Left lung (tissue), 10 donors: ENCODE measurements around the gene MRM1. TPM values are rescaled to one million over a fixed set of nuclear protein-coding genes. Genes with fewer than 3 reads are reported as not detected.
A peak's percentile ranks its signal among the peaks of the same experiment; 100 is the strongest.

Source experiments
- ATAC-seq: fragments of 200-7000 bp; cut with Tn5 transposase; one replicate; pipeline ENCODE4 v1.9.1; 2020; ENCODE audit warnings: moderate library complexity
- DNase-seq, 4 donors: peaks; one replicate each; pipeline ENCODE4 v3.0.0-alpha.2; 2013 to 2020
- H3K27ac ChIP-seq, 2 donors: fragments of 200-600 bp; sonication (generic) in 1 of 2; one replicate each; pipeline versions ENCODE4 v1.5.0 to v1.8.0; 2020 to 2021
- H3K27me3 ChIP-seq, 2 donors: fragments of 200-600 bp; sonication (generic) in 1 of 2; one replicate each; pipeline versions ENCODE4 v1.5.0 to v1.8.0; 2020 to 2021
- H3K36me3 ChIP-seq, 2 donors: fragments of 200-600 bp; sonication (generic) in 1 of 2; one replicate each; pipeline versions ENCODE4 v1.5.0 to v1.8.0; 2020 to 2021
- H3K4me1 ChIP-seq, 2 donors: fragments of 200-600 bp; one replicate each; pipeline ENCODE4 v1.8.0; 2021
- H3K4me3 ChIP-seq, 2 donors: fragments of 200-600 bp; sonication (generic) in 1 of 2; one replicate each; pipeline versions ENCODE4 v1.5.0 to v1.8.0; 2020 to 2021; ENCODE audit warnings: mild to moderate bottlenecking in 1 of 2
- H3K9me3 ChIP-seq, 2 donors: fragments of 200-600 bp; sonication (generic) in 1 of 2; one replicate each; pipeline versions ENCODE4 v1.5.0 to v1.8.0; 2020 to 2021
- CTCF ChIP-seq, 2 donors: fragments of 200-600 bp; sonication (generic) in 1 of 2; IDR thresholded peaks; one replicate each; pipeline versions ENCODE4 v1.5.0 to v1.8.0; 2021; ENCODE audit warnings: antibody characterized with exemption in 2 of 2
- intact Hi-C, 2 donors: fragments of 100-400 bp; cut with DNase I; formaldehyde crosslinking; loops; one replicate each; pipeline versions ENCODE4 v1.11.2 to v1.14.2; 2022
- polyA plus RNA-seq, 6 donors: library from polyadenylated mRNA; unstranded; fragments of 120-200 nt; gene quantifications; one replicate each; pipeline ENCODE4 v1.2.1, GENCODE V29; 2013; ENCODE audit not compliant: insufficient read length in 6 of 6
- total RNA-seq, 2 donors: library from RNA; stranded (reverse); fragmentation: NEBNext Ultra II Directional; extraction: Animal tissue kit (Norgen Biotek cat#: 25700); gene quantifications; one replicate each; pipeline ENCODE4 v1.2.1, GENCODE V29; 2021
- donor health status: DM: no; HTN: yes; CAD: no.
- donor health status: DM: no; HTN: no; CAD: no.

MRM1 gene
- total and polyA plus RNA-seq, 8 donors, result 3.1 to 6.4 (median 4.8) TPM

DNA sequence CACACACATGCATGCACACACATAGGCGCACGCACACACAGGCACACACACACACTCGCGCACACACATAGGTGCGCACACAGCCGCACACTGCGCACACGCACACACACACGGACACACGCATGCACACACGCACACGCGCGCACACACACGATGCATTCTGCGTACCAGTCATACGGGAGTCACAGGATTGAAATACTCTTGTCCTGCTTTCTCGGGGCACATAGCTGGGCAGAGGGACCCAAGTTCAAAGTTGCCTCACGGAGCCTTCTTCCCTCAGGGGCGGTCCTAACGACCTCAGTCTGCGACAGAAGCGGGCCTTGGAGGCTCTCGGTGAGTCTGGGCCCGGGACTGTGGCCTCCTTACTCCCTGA lies 56.0 kb downstream of the MRM1 start:
- Histone ChIP-seq H3K27ac (no peak overlapping the region), H3K4me3 (peak overlapping the region; percentile 26 to 37), H3K36me3 (no peaks in the 10 kb centered on the region), H3K4me1 (peaks cover 0 to 7% of the 10 kb centered on the region in 2 donors), H3K9me3 (no peaks in the 10 kb centered on the region), H3K27me3 (peaks cover 7 to 93% of the 10 kb centered on the region in 2 donors)
- intact Hi-C loops, result no loop called here
- peak in 1 of 4 donors; percentile 6 for DNase-seq
- ATAC-seq, result peak; percentile 23
- TF ChIP-seq CTCF (IDR thresholded peaks at IDR 0.05), result no peak

- intact Hi-C loops, result no loop called here
- Histone ChIP-seq H3K4me3 (peak overlapping the region; percentile 26 to 37), H3K4me1 (peaks cover 0 to 7% of the 10 kb centered on the region in 2 donors), H3K36me3 (no peaks in the 10 kb centered on the region), H3K27me3 (peaks cover 7 to 93% of the 10 kb centered on the region in 2 donors), H3K27ac (no peak overlapping the region), H3K9me3 (no peaks in the 10 kb centered on the region)
- ATAC-seq (peak; percentile 54), DNase-seq (peak in 1 of 4 donors; percentile 4)
- TF ChIP-seq CTCF (IDR thresholded peaks at IDR 0.05), result no peak
Observed at GRCh38 chr17:36657763-36658490, 56.5 kb downstream of the MRM1 start.

Other genes starting within 250 kb of the MRM1 start
- gene TBC1D3H, start 213.1 kb upstream of the MRM1 start, total RNA-seq, result not detected
- 10 to 100 TPM in 1 of 6 donors, not detected in 5; 14.3 TPM for gene TBC1D3H, start 213.1 kb upstream of the MRM1 start, polyA plus RNA-seq
- 10 to 100 TPM; 24.7 to 25.7 TPM for gene ZNHIT3, start 114.9 kb upstream of the MRM1 start, total RNA-seq
- gene ZNHIT3, start 114.9 kb upstream of the MRM1 start, polyA plus RNA-seq, result 10 to 100 TPM; 52.5 to 65.1 (median 58.8) TPM
- 10 to 100 TPM; 51.0 to 80.8 TPM for gene MYO19, start 66.7 kb upstream of the MRM1 start, total RNA-seq
- 10 to 100 TPM; 45.7 to 56.1 (median 50.2) TPM for gene MYO19, start 66.7 kb upstream of the MRM1 start, polyA plus RNA-seq
- 10 to 100 TPM in 1 of 2 donors, 1 to 10 TPM in 1; 6.8 to 20.1 TPM for gene PIGW, start 66.6 kb upstream of the MRM1 start, total RNA-seq
- gene PIGW, start 66.6 kb upstream of the MRM1 start, polyA plus RNA-seq, result 10 to 100 TPM in 1 of 6 donors, 1 to 10 TPM in 5; 5.9 to 11.0 (median 8.9) TPM
- gene GGNBP2, start 56.7 kb upstream of the MRM1 start, total RNA-seq, result 10 to 100 TPM; 64.7 to 75.3 TPM
- gene GGNBP2, start 56.7 kb upstream of the MRM1 start, polyA plus RNA-seq, result 100 to 1,000 TPM in 2 of 6 donors, 10 to 100 TPM in 4; 87.5 to 106 (median 97.7) TPM
- 10 to 100 TPM in 1 of 2 donors, 1 to 10 TPM in 1; 9.3 to 12.7 TPM for gene DHRS11, start 9.7 kb upstream of the MRM1 start, total RNA-seq
- 10 to 100 TPM; 10.2 to 13.7 (median 12.9) TPM for gene DHRS11, start 9.7 kb upstream of the MRM1 start, polyA plus RNA-seq